ENCODE results near the gene MRPS5. TPM values are rescaled to one million over a fixed set of nuclear protein-coding genes. Genes with fewer than 3 reads are reported as not detected.
A peak's percentile ranks its signal among the peaks of the same experiment; 100 is the strongest.

Gene MRPS5
- total and polyA plus RNA-seq, 8 donors, result 28.6 to 78.2 (median 47.2) TPM

DNA sequence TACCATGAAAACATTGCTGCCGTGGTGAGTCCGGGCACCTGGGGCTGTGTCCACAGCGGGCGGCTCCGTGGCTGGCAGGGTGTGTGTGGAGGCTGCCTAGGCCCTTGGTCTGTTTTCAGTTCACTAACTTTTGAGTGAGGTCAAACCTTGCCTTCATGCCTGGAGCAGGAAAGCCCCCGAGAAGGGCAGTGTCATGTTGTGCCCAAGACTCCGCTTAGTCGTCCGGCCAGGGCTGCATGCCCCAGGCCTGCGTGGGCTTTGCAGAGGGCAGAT lies 72.0 kb downstream of the MRPS5 start:
- Histone ChIP-seq H3K27me3 (peaks cover 0 to 39% (median 0%) of the 10 kb centered on the region in 3 donors), H3K27ac (no peak overlapping the region), H3K4me1 (peaks cover 10 to 25% (median 24%) of the 10 kb centered on the region in 4 donors), H3K9me3 (no peaks in the 10 kb centered on the region), H3K36me3 (no peaks in the 10 kb centered on the region), H3K4me3 (no peak overlapping the region)
- 92 to 99% (median 94%) methylated on average over 10 of the region's 10 CpGs for WGBS, 5 donors
- intact Hi-C loops (cut with DNase I; ENCODE audit: low total_unique reads), result no loop called here
- no peak for DNase-seq
- TF ChIP-seq EP300 (IDR thresholded peaks at IDR 0.05) (no peak), POLR2A (IDR thresholded peaks at IDR 0.05) (no peak), POLR2AphosphoS5 (IDR thresholded peaks at IDR 0.05) (no peak)
- TF ChIP-seq, protein P1, sequence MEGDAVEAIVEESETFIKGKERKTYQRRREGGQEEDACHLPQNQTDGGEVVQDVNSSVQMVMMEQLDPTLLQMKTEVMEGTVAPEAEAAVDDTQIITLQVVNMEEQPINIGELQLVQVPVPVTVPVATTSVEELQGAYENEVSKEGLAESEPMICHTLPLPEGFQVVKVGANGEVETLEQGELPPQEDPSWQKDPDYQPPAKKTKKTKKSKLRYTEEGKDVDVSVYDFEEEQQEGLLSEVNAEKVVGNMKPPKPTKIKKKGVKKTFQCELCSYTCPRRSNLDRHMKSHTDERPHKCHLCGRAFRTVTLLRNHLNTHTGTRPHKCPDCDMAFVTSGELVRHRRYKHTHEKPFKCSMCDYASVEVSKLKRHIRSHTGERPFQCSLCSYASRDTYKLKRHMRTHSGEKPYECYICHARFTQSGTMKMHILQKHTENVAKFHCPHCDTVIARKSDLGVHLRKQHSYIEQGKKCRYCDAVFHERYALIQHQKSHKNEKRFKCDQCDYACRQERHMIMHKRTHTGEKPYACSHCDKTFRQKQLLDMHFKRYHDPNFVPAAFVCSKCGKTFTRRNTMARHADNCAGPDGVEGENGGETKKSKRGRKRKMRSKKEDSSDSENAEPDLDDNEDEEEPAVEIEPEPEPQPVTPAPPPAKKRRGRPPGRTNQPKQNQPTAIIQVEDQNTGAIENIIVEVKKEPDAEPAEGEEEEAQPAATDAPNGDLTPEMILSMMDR (IDR thresholded peaks at IDR 0.05), result no peak

DNA sequence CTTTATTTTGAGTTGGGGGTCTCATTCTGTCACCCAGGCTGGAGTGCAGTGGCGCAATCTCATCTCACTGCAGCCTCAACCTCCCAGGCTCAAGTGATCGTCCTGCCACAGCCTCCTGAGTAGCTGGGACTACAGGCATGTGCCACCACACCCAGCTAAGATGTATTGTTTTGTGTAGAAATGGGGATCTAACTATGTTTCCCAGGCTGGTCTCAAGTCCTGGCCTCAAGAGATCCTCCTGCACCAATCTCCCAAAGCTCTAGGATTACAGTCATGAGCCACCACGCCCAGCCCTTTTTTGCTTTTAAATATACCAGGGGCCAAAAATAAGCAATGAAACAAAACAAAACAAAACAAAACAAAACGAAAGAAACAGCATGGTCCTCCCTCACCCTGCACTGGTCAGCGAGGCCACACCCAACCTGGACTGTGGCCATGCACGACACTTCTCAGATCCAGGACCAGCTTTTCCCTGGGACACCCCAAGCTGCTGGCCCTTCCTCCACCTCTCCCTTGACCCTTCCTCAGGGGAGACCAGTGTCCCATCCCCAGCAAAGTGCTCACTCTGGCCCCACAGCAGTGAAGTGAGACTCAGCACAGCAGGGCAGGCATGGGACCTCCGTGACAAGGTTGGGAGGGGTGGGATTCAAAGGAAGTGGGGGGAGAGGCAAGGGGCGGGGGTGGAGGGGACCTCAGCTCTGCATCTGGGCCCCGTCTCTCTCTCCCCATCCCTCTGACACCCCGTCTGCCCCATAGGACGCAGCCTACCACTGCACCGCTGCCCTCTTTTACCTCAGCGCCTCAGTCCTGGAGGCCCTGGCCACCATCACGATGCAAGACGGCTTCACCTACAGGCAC lies 72.6 kb downstream of the MRPS5 start:
- DNase-seq, result no peak
- 70 to 81% (median 72%) methylated on average over 14 to 15 of the region's 15 CpGs for WGBS, 5 donors

DNA sequence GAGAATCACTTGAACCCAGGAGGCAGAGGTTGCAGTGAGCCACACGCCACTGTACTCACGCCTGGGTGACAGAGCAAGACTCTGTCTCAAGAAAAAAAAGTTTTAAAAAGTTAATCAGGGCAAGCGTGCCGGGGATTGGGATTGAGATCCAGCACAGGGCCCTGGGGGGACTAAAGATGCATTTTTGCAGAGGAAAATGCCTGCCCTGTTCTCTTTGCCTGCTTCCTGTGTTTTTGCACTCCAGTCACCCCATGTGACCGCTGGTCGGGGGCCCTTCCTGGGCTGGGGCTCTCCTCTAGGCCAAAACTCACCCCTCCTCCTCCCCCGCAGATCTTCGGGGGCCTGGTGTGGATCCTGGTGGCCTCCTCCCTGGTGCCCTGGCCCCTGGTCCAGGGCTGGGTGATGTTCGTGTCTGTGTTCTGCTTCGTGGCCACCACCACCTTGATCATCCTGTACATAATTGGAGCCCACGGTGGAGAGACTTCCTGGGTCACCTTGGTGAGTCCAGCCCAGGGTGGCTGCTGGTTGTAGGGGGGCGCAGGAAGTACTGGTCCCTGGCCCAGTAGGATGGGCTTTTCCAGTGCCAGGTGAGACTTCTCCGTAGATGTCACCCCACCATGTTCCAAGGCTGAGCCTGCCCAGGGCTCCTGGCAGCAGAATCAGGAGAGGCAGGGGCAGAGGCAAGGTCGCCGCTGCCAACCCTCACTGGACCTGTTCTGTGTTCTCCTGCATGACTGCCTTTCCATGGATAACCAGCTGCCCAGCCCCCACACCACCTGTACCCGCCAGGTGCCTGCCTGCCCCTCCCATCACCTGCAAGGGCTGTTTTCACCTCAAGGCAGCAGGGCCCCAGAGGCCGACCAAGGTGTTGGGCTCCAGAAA lies 73.7 kb downstream of the MRPS5 start:
- intact Hi-C loops (cut with DNase I; ENCODE audit: low total_unique reads), result no loop called here
- Histone ChIP-seq H3K4me1 (peaks cover 21 to 42% (median 37%) of the 10 kb centered on the region in 4 donors), H3K9me3 (no peaks in the 10 kb centered on the region), H3K36me3 (no peaks in the 10 kb centered on the region), H3K27ac (peak overlapping the region; percentile 5 to 51 (median 35)), H3K4me3 (no peak overlapping the region), H3K27me3 (peaks cover 0 to 23% (median 0%) of the 10 kb centered on the region in 3 donors)
- TF ChIP-seq EP300 (IDR thresholded peaks at IDR 0.05) (no peak), POLR2AphosphoS5 (IDR thresholded peaks at IDR 0.05) (no peak), POLR2A (IDR thresholded peaks at IDR 0.05) (no peak)
- TF ChIP-seq, protein P1 (IDR thresholded peaks at IDR 0.05), result no peak
- DNase-seq, result peak; percentile 72 to 73
- 67 to 76% (median 73%) methylated on average over 14 to 17 of the region's 17 CpGs for WGBS, 5 donors

More for the DNA sequence above, 72.6 kb downstream of the MRPS5 start:
- Histone ChIP-seq H3K36me3 (no peaks in the 10 kb centered on the region), H3K27ac (peak overlapping the region in 4 of 5 donors; percentile 5 to 48 (median 24)), H3K27me3 (peaks cover 0 to 33% (median 0%) of the 10 kb centered on the region in 3 donors), H3K4me1 (peaks cover 10 to 30% (median 28%) of the 10 kb centered on the region in 4 donors), H3K4me3 (no peak overlapping the region), H3K9me3 (no peaks in the 10 kb centered on the region)
- intact Hi-C loops (cut with DNase I; ENCODE audit: low total_unique reads), result no loop called here
- TF ChIP-seq POLR2A (IDR thresholded peaks at IDR 0.05) (no peak), EP300 (IDR thresholded peaks at IDR 0.05) (no peak), POLR2AphosphoS5 (IDR thresholded peaks at IDR 0.05) (no peak)
- TF ChIP-seq, protein P1 (IDR thresholded peaks at IDR 0.05), result no peak

DNA sequence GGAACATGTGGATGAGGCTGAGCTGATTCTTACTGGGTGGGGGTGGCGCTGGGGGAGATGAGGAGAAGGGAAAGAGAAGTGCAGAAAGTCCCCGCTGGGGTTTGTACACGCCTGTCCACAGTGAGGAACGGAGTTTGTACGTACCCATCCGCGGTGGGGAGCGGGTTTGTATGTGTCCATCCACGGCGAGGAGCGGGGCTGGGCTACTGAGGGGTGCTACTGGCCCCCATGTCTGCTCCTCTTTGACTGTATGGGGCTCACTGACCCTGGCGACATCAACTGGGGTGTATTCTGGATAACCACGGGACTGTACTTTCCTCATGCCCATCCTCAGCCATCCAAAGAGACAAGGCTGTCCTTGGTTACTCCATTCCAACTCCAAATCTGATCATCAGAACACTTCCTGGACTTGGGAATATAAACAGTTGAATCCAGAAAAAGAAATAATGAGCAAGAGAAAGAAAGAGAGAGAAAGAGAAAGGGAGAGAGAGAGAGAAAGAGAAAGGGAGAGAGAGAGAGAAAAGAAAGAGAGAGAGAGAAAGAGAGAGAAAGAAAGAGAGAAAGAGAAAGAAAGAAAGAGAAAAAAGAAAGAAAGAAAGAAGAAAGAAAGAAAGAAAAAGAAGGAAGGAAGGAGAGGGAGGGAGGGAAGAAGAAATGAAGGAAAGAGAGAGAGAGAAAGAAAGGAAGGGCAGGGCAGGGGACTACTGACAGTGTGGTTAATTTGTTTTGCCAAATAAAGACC lies 75.1 kb downstream of the MRPS5 start:
- H3K36me3 ChIP-seq, result no peaks in the 10 kb centered on the region
- WGBS, 5 donors, result 88 to 97% (median 90%) methylated on average over 13 of the region's 13 CpGs
- no peak for DNase-seq
- H3K9me3 ChIP-seq, result no peaks in the 10 kb centered on the region
- H3K4me1 ChIP-seq, result peaks cover 27 to 54% (median 48%) of the 10 kb centered on the region in 4 donors
- no peak overlapping the region for H3K27ac ChIP-seq
- TF ChIP-seq POLR2AphosphoS5 (IDR thresholded peaks at IDR 0.05), result no peak
- TF ChIP-seq, protein P1 (IDR thresholded peaks at IDR 0.05), result no peak
- TF ChIP-seq EP300 (IDR thresholded peaks at IDR 0.05), result no peak
- no peak for TF ChIP-seq POLR2A (IDR thresholded peaks at IDR 0.05)
- peaks cover 0 to 9% (median 0%) of the 10 kb centered on the region in 3 donors for H3K27me3 ChIP-seq
- H3K4me3 ChIP-seq, result no peak overlapping the region
- intact Hi-C loops (cut with DNase I; ENCODE audit: low total_unique reads), result no loop called here
